Activated CD4-positive, alpha-beta T cell treated with anti-CD3 and anti-CD28 coated beads, Interleukin-2, amount 10 ng/mL, durations not matched to agents 24 days and 14 days (primary cell): Measurements from ENCODE around the gene NR5A2. TPM values are rescaled to one million over a fixed set of nuclear protein-coding genes. Genes with fewer than 3 reads are reported as not detected.
"Not testable (repeated sequence)": the region's sequence is repeated elsewhere in the genome, so short reads cannot be mapped to it uniquely, and the experiment has no call there.

ENCODE experiments used
- DNase-seq: peaks from one replicate; pipeline ENCODE4 v3.0.0; 2022
- H3K27ac Mint-ChIP-seq: one replicate; pipeline ENCODE4 v1.8.0; 2022; ENCODE audit warnings: mild to moderate bottlenecking, mixed read lengths
- H3K27me3 Mint-ChIP-seq: one replicate; pipeline ENCODE4 v1.8.0; 2022; ENCODE audit warnings: mixed read lengths
- H3K36me3 Mint-ChIP-seq: one replicate; pipeline ENCODE4 v1.8.0; 2022; ENCODE audit warnings: low read depth, mild to moderate bottlenecking, mixed read lengths
- H3K4me1 Mint-ChIP-seq: one replicate; pipeline ENCODE4 v1.8.0; 2021; ENCODE audit warnings: mixed read lengths
- H3K4me3 Mint-ChIP-seq: one replicate; pipeline ENCODE4 v1.8.0; 2022; ENCODE audit warnings: mild to moderate bottlenecking, moderate library complexity, mixed read lengths
- H3K9me3 Mint-ChIP-seq: one replicate; pipeline ENCODE4 v1.8.0; 2021; ENCODE audit warnings: mixed read lengths
- intact Hi-C: fragments of 100-400 bp; cut with micrococcal nuclease; formaldehyde crosslinking; loops from one replicate; pipeline ENCODE4 v1.15.1; 2023
- total RNA-seq: library from RNA; stranded (reverse); gene quantifications from 2 replicates; pipeline ENCODE4 v1.2.3, GENCODE V29; 2022

NR5A2 gene
- total RNA-seq, 1 donor from 2014 or later, result not detected

DNA sequence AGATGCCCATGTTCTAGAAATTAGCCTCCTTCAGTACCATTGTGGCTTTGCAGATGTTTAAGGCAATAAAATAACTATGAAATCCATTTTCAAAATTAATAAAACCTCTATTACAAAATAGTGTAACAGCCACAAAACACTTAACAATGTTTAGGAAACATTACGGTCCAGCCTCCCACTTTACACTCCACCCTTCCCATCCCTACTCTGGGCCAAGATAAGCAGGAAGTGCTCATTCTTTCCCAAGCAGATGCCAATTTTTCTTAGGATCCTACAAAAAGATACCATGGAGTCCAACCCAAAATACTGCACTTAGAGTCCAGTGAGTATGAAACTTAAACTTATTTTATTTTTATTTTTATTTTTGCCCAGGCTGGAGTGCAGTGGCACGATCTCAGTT is 150.8 kb downstream of the NR5A2 start:
- Mint-ChIP-seq H3K4me3 (no peak overlapping the region), H3K27ac (no peak overlapping the region), H3K36me3 (no peaks in the 10 kb centered on the region), H3K4me1 (no peaks in the 10 kb centered on the region), H3K9me3 (no peaks in the 10 kb centered on the region), H3K27me3 (peaks cover 14% of the 10 kb centered on the region)
- intact Hi-C loops, result no loop called here
- no peak for DNase-seq

DNA sequence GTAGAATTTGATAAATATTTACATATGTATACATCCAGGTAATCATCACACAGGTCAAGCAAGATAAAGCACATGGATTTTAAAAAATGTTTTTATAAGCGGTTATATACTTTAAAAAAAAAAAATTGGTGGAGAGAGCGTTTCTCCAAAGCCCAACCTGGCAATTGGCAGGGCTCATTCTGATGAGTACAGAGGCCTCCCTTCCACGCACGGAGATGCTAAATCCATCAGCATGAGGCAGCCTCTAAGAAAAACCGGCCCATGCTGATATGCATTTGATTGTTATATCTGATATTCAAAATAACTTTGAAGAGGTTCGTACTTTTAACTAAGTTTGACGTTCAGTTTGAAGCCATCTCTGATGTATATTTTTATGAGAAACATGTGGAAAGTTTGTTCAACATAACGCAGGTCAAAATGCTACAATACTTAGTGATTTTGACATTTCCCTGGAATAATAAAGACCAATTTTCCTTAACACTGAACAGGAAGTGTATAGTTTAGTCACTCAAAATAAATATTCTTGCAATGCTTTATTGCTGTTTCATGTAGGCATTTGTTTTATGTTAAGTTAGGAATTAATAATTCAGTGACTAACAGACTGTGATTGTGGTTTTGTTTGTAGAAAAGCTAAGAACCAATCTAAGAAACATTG is 151.7 kb downstream of the NR5A2 start:
- Mint-ChIP-seq H3K27ac (no peak overlapping the region), H3K9me3 (no peaks in the 10 kb centered on the region), H3K4me1 (peaks cover 2% of the 10 kb centered on the region), H3K4me3 (no peak overlapping the region), H3K27me3 (peaks cover 13% of the 10 kb centered on the region), H3K36me3 (no peaks in the 10 kb centered on the region)
- intact Hi-C loops, result no loop called here
- DNase-seq, result no peak

GRCh38 chr1:200179781-200180160 is 152.3 kb downstream of the NR5A2 start:
- no peak overlapping the region for H3K4me3 Mint-ChIP-seq

DNA sequence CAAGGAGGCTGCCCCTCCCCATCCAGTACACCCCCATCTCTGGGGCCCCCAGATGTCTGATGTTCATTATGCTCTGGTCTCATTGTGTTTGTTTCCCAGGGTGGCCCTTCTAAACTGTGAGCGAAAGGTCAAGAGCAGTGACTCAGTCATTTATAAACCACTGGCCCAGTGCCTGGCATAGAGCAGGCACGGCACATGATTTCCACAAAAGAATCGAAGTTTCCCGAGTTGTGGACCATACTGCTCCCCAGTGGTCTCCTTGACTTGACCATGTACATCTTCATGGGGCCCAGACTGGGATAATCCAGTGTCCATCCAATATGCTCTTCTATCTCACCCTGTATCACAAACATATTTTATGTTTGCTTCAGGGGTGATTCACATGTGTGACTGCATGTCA is 153.3 kb downstream of the NR5A2 start:
- Mint-ChIP-seq H3K9me3 (no peaks in the 10 kb centered on the region), H3K27ac (no peak overlapping the region), H3K4me3 (no peak overlapping the region), H3K27me3 (peaks cover 7% of the 10 kb centered on the region), H3K4me1 (peaks cover 3% of the 10 kb centered on the region), H3K36me3 (no peaks in the 10 kb centered on the region)
- intact Hi-C loops, result no loop called here
- DNase-seq, result no peak

More at GRCh38 chr1:200179781-200180160, 152.3 kb downstream of the NR5A2 start:
- no peak overlapping the region for H3K27ac Mint-ChIP-seq
- no peak for DNase-seq
- H3K9me3 Mint-ChIP-seq, result no peaks in the 10 kb centered on the region
- peaks cover 10% of the 10 kb centered on the region for H3K27me3 Mint-ChIP-seq
- H3K4me1 Mint-ChIP-seq, result peaks cover 3% of the 10 kb centered on the region
- intact Hi-C loops, result no loop called here
- no peaks in the 10 kb centered on the region for H3K36me3 Mint-ChIP-seq

- Mint-ChIP-seq H3K27me3 (peaks cover 8% of the 10 kb centered on the region), H3K36me3 (no peaks in the 10 kb centered on the region), H3K9me3 (peaks cover 4% of the 10 kb centered on the region), H3K27ac (no peak overlapping the region), H3K4me1 (peaks cover 3% of the 10 kb centered on the region), H3K4me3 (no peak overlapping the region)
- no peak for DNase-seq
- intact Hi-C loops, result no loop called here
Observed at GRCh38 chr1:200181861-200182260, 154.4 kb downstream of the NR5A2 start.

- DNase-seq, result no peak
- peaks cover 3% of the 10 kb centered on the region for H3K4me1 Mint-ChIP-seq
- H3K27ac Mint-ChIP-seq, result no peak overlapping the region
- peaks cover 11% of the 10 kb centered on the region for H3K27me3 Mint-ChIP-seq
- intact Hi-C loops, result no loop called here
- no peaks in the 10 kb centered on the region for H3K36me3 Mint-ChIP-seq
- H3K9me3 Mint-ChIP-seq, result peaks cover 7% of the 10 kb centered on the region
- H3K4me3 Mint-ChIP-seq, result no peak overlapping the region
Observed at GRCh38 chr1:200182701-200183100, 155.2 kb downstream of the NR5A2 start.

- H3K27me3 Mint-ChIP-seq, result peaks cover 11% of the 10 kb centered on the region
- H3K27ac Mint-ChIP-seq, result no peak overlapping the region
- no peaks in the 10 kb centered on the region for H3K36me3 Mint-ChIP-seq
- H3K9me3 Mint-ChIP-seq, result peaks cover 7% of the 10 kb centered on the region
- peaks cover 3% of the 10 kb centered on the region for H3K4me1 Mint-ChIP-seq
- intact Hi-C loops, result no loop called here
- no peak for DNase-seq
- no peak overlapping the region for H3K4me3 Mint-ChIP-seq
Observed at GRCh38 chr1:200183637-200184036, 156.1 kb downstream of the NR5A2 start.

DNA sequence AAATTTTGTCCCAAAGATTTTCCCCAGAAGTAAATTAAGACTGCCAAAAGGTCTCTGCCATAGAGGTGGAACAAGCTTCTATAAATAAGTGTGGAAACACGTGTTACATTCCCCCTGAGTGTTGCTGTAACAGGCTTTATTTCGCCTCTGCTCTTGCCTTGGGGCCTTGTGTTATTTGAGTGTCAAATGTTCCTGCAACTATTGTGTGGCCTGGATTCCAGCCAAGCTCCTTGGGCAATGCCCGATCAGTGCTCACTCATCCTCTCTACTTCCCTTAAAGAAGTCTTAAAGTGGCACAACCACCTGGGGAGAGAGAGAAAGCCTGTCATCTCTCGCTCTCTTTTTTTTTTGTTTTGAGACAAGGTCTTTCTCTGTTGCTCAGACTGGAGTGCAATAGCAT is 156.7 kb downstream of the NR5A2 start:
- peaks cover 3% of the 10 kb centered on the region for H3K4me1 Mint-ChIP-seq
- no peak for DNase-seq
- H3K27ac Mint-ChIP-seq, result no peak overlapping the region
- no peaks in the 10 kb centered on the region for H3K36me3 Mint-ChIP-seq
- peaks cover 7% of the 10 kb centered on the region for H3K9me3 Mint-ChIP-seq
- no peak overlapping the region for H3K4me3 Mint-ChIP-seq
- peaks cover 11% of the 10 kb centered on the region for H3K27me3 Mint-ChIP-seq
- intact Hi-C loops, result no loop called here

DNA sequence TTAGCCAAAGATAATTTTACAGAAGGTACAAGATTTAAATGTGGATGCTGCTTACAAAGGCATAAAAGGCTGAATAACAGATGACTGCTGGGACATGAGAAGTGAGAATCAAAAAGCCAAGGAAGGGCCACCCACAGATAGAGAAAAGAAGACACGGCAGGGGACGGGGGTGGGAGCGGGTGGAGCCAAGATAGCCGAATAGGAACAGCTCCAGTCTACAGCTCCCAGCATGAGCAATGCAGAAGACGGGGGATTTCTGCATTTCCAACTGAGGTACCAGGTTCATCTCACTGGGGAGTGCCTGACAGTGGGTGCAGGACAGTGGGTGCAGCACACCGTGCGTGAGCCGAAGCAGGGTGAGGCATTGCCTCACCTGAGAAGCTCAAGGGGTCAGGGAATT is 157.7 kb downstream of the NR5A2 start:
- H3K9me3 Mint-ChIP-seq, H3K4me1 Mint-ChIP-seq, DNase-seq, H3K27ac Mint-ChIP-seq, H3K27me3 Mint-ChIP-seq, H3K4me3 Mint-ChIP-seq, intact Hi-C loops, H3K36me3 Mint-ChIP-seq: not testable (repeated sequence)

DNA sequence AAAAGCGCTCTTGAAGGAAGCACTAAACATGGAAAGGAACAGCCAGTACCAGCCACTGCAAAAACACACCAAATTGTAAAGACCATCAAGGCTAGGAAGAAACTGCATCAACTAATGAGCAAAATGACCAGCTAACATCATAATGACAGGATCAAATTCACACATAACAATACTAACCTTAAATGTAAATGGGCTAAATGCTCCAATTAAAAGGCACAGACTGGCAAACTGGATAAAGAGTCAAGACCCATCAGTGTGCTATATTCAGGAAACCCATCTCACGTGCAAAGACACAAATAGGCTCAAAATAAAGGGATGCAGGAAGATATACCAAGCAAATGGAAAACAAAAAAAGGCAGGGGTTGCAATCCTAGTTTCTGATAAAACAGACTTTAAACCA is 159.8 kb downstream of the NR5A2 start:
- H3K4me3 Mint-ChIP-seq, H3K36me3 Mint-ChIP-seq, H3K4me1 Mint-ChIP-seq, H3K27ac Mint-ChIP-seq, DNase-seq, intact Hi-C loops, H3K9me3 Mint-ChIP-seq: not testable (repeated sequence)
- H3K27me3 Mint-ChIP-seq, result peaks cover 10% of the 10 kb centered on the region

DNA sequence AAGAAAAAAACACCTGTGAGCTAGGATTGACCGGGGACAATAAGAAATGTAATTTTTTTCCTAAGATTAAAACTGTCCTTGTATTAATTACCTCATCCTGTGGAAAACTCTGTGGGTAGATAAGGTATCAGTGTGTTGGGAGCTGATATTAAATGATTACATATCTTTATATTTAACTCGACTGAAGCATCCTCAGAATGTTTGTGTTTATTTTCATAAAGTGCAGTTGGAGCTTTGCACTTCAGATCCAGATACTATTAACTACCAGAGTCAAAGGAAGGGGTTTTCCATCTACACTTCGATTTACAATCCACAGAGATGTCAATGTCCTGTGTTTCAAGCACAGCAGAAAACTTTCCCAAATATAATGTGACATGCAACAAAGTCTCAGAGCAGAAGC is 164.5 kb downstream of the NR5A2 start:
- Mint-ChIP-seq H3K27ac (no peak overlapping the region), H3K36me3 (peaks cover 1% of the 10 kb centered on the region), H3K4me3 (no peak overlapping the region), H3K27me3 (peaks cover 10% of the 10 kb centered on the region), H3K9me3 (peaks cover 3% of the 10 kb centered on the region), H3K4me1 (no peaks in the 10 kb centered on the region)
- intact Hi-C loops, result no loop called here
- no peak for DNase-seq

GRCh38 chr1:200194477-200194876 is 167.0 kb downstream of the NR5A2 start:
- no peak overlapping the region for H3K4me3 Mint-ChIP-seq
- H3K4me1 Mint-ChIP-seq, result no peaks in the 10 kb centered on the region
- intact Hi-C loops, result no loop called here
- no peaks in the 10 kb centered on the region for H3K9me3 Mint-ChIP-seq
- H3K36me3 Mint-ChIP-seq, result peaks cover 1% of the 10 kb centered on the region
- H3K27me3 Mint-ChIP-seq, result peaks cover 19% of the 10 kb centered on the region
- DNase-seq, result no peak
- no peak overlapping the region for H3K27ac Mint-ChIP-seq

- H3K36me3 Mint-ChIP-seq, result no peaks in the 10 kb centered on the region
- H3K4me1 Mint-ChIP-seq, result no peaks in the 10 kb centered on the region
- intact Hi-C loops, result no loop called here
- H3K27me3 Mint-ChIP-seq, result peaks cover 22% of the 10 kb centered on the region
- no peak overlapping the region for H3K4me3 Mint-ChIP-seq
- no peak overlapping the region for H3K27ac Mint-ChIP-seq
- H3K9me3 Mint-ChIP-seq, result no peaks in the 10 kb centered on the region
- no peak for DNase-seq
Observed at GRCh38 chr1:200198236-200198635, 170.7 kb downstream of the NR5A2 start.

- Mint-ChIP-seq H3K9me3 (peaks cover 10% of the 10 kb centered on the region), H3K27me3 (peaks cover 8% of the 10 kb centered on the region), H3K4me3 (no peak overlapping the region), H3K27ac (no peak overlapping the region), H3K36me3 (no peaks in the 10 kb centered on the region), H3K4me1 (peaks cover 3% of the 10 kb centered on the region)
- intact Hi-C loops, result no loop called here
- no peak for DNase-seq
Observed at GRCh38 chr1:200205216-200205995, 177.9 kb downstream of the NR5A2 start.
